Lung microvascular endothelial cell (primary cell): ENCODE measurements around the gene AGAP1. TPM values are rescaled to one million over a fixed set of nuclear protein-coding genes. Genes with fewer than 3 reads are reported as not detected.

ENCODE experiments used
- DNase-seq, 2 donors: peaks; one replicate each; pipeline versions ENCODE4 v3.0.0 to v3.0.0-alpha.2; 2010; ENCODE audit warnings: low read depth in 2 of 2
- total RNA-seq: library from RNA; depleted of rRNA; stranded (reverse); fragments of >200 nt; gene quantifications from 2 replicates; pipeline ENCODE4 v1.2.1, GENCODE V29; 2014

AGAP1 gene
- total RNA-seq, 1 donor from 2014 or later = 3.4 TPM

DNA sequence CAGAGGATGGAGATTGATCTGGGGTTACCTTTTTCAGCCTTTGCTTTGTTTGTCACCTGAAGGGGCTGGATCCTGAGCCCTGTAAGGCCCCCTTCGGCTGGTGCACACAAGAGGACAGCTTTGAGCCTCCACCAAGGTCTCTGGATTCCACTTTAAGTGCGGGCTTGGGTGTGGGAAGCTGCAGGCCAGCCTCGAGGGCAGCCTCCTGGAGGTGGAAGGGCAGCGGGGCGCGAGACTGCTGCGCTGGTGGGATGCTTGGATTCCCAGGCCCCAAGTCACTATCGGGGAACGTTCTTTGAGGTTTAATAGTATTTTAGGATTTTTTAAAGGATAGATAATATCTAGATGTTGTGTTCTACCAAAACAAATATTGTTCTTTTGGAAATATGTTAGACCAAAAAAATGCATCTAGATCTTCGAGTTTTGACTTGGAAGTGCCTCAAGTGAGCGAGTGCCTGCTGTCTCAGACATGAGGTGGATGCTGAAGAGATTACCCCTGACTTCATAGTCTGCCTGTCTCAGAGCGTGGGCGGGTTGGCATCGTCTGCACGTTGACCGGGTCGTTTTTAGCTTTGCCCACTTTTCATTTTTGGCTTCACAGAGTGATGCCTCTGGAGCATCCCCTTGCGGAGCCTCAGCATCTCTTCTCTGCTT is 113.8 kb downstream of the AGAP1 start:
- DNase-seq = no peak

DNA sequence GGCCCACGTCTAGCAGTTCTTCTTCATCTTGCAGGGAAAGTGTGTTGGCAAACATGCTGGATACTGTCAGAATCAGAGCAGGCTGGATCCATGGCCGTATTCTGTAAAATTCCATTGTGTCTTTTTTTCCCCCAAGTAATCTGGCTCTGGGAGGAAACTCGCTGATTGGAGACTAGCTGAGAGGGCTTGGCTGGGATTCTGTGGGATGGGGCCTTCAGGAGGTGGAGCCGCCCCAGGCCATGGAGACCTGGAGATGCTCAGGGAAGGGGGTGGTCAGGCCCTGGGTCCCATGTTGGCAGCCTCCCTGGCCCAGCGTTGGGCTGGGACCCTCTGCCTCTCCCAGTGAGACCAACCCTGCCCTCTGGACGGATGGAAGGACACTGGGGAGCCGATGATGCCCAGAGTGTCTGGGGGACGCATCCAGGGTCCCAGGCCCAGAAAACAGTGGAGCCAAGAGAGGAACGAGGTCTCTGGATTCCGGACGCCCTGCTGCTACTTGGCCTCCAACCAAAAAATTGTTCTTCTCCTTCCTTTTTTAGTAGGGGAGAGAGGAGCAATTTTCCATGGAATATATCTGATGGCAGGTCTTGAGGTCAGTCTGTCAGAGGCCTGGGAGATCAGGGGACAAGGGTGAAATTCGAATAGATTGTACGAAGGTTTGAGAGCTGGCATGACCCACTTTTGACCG is 114.5 kb downstream of the AGAP1 start:
- DNase-seq = no peak

DNA sequence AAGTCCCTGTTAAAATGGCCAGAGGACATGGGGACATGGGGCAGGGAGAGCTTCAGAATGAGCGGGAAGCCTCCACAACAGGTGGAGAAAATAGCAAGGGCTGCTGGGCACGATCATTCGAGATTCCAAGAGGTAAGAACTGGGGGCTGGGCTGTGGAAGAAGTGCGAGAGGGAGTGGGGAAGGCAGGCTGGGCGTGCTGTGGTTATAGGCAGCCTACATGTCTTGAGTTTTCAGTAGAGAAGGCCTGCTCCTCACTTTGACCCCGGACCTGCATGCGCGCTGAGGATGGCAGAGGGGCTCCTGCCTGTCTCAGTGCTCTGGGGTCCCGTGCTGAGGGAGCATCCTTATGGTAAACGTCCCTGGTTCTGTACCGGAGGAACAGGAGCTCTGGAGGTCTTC is 115.5 kb downstream of the AGAP1 start:
- DNase-seq = no peak

DNA sequence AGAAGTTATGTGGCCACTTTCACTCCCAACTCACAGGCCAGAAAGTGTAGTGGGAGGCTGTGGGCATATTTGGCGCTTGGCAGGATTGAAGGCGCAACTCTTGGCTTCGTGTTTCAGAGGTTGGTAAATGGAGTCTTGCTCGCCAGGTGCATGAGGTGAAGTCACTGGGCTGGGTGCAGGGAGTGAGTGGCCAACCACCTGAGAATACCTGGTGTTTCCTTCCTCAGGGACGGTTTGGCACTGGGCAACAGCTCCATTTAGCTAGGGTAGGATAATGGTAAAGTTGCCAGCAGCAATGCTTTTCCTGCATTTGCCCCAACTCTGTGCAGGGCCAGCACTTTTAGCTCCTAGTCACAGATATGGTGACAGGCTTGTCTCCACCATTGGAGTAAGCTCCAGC is 115.9 kb downstream of the AGAP1 start:
- DNase-seq = no peak

DNA sequence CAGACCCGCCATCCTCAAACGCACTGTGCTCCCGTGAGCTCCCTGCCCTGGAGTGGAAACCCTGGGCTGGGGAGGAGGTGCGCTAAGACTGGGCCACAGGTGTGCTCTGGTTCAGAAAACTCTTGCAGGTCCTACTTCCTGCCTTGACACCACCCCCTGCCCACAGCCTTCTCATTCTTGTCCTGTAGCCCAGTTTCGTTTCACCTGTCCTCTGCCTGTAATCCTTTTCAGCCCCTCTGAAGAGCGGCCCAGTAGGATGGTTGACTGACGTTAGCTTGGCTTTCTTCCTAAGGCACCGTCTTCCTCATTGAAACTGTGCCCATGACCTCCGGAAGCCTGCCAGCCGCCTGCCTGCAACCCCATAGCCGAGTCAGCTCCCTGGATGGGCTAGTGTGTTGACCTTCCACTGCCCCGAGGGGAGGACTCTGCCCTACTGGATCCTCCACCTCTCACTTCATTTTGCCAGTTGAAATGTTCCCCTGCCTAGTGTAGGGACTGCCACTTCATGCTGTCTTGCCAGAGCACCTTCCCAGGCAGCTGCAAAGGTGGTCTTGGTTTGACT is 116.9 kb downstream of the AGAP1 start:
- no peak for DNase-seq

DNA sequence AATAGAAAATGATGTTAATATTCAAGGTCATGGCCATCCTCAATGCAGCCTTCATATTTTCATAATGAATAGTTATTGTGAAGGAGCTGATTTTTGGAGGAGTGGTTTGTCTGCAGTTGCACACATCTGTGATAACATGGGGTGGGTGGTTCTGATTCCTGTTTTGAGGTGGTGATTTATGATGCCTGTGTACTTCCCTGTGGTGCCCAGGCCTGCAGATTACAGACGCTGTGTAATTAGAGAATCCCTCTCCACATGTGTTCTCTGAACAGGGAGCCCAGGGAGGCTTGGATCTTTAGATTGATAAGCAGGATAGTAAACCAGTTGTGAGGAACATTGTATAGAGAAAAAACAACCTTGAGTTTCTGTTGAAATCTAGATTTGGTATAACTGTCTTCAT is 117.5 kb downstream of the AGAP1 start:
- DNase-seq = no peak

DNA sequence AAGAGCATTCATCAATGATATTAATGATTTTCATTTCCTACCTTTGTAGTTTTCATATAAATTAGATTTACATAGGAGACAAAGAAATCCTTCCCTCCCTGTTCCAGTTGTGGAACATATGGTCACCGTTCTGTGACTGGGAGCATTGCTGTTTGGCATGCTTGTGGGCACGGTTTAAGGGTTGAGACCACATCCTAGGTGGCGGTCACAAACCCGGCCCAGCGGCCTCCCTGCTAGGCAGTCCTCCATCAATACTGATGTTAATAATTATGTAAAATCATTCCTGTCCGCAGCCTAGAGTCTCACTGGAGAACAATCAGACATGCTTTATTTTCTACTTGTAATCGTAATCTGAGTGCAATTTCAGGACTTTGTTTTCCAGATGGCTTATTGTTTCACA is 117.9 kb downstream of the AGAP1 start:
- DNase-seq = no peak

DNA sequence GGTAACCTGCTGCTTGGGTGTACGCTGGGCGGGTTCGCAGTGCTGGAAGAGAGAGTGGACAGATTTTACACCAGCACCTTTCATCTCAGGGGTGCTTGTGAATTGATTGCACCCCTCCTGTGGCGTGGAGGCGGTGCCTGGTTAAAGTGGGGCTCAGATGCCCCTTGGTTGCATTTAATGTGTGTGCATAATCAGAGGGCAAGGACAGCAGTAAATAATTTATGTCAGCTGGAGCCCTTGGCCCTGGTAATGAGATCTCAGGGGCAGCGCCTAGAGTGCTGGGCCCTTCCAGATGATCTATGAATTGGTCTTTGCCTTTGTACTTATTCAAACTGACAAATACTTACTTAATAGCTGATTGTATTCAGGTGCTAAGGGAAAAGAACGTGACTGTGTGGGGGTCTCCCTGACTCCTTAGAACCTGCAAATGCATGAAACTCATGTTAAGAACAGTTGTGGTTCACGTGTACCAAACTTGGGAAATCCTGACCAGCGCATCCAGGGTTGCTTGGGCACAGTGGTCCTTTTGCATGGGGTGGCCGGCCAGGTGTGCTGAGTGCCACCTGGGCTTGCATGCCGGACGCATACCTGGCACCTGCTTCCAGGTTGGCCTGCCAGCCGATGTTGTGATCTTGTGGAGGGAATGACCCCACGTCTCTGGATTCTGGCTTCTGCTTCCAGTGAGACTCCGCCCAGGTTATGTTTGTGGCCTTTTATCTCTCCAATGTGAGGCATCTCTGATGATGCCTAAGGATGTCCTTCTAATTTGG is 118.5 kb downstream of the AGAP1 start:
- no peak for DNase-seq

DNA sequence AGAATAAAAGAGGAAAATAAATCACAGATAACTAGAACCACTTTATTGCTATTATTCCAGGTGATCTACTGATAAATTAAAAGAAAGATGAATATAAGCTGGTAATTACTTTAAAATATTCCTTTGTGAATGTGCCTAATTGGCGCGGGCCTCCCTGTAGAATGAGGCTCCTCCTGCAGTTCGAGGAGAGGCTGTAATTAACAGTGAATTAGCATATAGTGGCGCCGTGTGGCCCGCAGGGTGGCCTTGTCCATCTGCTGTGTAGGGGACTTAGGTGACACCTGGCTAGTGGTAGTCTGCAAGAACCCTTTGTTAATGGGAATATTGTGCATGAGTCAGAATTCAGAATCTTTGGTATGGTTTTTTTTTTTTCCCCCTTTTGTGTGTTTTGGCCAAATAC is 119.8 kb downstream of the AGAP1 start:
- no peak for DNase-seq

DNA sequence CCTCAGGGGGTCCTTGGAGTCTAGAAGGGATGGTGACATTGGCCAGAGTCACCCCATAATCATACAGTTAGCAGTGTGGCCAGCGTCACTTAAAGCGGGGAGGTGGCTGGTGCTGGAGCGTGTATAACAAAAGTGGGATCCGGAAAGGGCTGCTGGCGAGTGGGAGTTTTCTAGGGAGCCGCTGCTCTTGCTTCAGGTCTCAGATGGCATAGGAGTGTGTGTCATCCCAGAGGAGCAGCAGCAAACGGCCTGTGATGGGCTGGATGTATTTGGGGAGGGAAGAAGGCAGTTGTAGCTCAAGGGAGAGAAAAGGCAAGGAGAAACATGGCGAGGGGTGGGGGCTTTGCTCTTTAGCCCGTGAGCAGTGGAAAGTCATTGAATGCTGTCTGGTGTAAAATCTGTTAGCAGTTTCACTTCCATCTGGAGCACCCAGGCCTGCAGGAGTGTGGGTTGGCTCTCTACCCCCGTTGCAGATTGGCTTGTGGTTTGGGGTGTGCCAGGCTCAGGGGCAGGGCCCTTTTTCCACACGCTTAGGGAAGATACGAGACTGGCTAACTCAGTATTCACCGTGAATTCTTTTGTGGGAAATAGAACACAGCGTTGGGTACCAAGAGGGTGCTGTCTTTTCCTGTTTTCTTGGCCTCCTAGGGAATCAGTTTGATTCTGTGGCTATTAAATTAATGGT is 120.5 kb downstream of the AGAP1 start:
- no peak for DNase-seq

DNA sequence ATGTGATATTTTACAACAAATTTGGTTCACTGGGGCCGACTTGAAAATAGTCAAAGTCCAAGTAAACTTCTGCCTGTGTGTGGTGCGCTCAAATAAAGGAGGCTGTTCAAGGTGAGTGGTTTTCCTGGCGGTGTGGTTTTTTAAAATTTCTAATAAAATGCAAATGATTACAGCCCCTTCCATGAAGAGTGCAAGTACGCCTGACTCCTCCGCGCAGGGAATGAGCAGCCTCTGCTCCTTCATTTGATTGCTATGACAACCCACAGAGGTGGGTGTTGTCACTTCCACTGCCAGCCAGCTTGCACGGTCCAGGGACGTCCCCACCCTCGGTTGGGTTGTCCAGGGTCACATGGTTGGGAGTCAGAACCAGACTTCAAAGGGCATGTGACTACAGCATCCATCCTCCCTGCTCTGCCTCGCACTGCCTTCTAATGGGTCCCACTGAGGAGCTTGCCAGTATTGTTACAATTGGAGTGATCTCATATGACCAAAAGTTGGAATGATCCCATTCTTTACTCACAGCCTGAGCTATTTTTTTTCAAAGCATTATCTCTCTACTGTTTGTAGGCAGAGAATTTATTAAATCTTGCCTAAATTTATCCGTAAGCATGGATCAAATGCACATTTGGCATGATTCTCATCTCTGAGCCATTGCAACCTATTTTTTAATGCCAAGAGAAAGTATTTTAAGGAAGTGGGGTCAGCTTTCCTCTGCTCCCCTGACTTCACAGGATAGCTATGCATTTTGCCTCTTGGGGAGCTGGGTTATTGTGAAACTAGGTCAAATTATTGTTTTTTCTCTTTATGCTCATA is 121.3 kb downstream of the AGAP1 start:
- DNase-seq = peak; percentile 55 to 74

DNA sequence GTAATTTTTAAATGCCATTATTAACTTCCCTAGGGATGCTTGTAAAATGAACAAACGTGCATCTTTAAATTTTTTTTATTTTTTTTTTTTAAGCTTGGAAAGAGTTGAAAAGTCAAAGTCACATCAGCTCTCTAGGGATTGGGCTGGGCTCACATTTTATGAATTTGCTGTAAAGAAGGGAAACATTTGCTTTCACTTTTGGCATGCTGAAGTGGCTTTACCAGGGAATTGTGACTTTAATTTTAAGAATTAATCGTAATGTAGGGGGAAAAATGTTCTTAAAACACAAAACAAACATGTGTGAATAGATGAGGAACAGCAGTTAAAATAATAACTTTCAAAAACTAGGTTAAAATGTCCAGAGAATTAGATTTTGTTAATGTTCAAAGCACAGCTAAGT is 123.0 kb downstream of the AGAP1 start:
- DNase-seq = no peak

DNA sequence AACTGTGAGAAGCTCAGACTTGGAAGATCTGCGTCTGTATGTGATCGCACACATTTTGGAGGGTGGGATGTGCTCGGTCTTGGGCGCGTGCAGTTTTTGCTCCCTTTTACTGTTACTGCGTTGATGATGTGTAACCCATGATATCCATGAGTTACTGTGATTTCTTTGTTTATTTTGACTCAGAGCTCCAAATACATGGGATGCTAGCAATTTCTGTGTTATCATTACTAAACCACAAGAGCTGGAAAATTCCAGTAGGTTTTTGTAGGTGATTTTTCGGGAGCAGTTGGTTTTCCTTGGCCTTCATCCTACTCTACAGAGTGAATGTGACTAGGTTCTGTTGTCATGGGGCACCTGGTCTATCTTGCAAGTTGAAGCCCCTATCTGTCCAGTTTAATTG is 124.2 kb downstream of the AGAP1 start:
- DNase-seq = no peak

DNA sequence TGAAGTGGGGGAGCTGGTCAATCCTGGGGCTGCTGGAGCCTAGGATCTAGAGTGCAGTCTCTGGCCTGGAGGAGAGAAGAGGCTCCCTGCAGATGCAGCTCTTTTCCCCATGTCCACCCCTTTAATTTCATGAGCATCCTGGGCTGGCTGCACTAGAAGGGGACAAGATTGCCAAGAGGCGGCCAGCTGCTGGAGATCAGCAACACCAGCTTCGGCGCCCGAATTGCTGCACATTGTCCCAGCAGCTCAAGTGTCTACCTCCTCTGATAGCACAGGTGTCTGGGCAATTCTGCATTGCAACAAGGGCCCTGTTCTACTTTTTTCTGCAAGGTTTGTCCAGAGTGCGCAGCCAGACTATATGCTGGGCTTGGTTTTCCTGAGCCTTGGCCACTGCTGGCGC is 125.7 kb downstream of the AGAP1 start:
- DNase-seq = no peak

DNA sequence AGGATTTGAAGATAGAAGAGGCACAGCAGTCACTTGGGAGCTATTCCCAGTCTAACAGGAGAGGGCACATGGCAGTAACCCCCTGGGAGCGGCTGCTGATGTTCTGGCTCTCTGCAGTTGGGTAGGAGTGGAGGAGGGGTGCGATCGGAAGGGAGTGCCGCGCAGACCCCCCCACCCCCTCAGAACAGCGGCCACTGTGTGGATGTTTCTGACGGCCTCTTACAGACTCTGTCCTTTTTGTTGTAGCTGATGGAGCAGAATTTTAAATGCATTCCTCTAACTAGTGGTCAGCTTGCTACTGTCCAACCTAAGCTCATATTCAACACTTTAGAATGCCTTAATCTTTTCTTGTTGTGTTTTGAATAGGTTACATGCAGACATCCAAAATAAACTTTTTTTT is 127.9 kb downstream of the AGAP1 start:
- no peak for DNase-seq

DNA sequence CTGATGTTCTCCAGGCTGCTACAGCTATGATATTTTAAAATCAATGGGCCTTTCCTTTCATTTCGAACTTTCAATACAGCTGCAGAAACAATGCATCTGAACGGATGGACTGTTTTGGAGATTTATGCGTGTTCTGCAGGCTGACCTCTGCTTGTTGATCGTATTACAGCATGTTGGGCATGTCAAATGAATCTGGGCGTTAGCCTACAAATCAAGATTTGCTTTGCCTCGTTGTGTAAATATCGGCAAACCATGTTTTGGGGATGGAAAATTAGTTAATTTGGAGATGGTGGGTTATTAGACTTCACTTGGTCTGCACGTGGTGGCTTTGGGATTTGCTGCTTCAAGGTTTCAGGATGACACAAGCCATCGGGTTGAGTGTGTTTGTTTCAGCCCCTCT is 129.3 kb downstream of the AGAP1 start:
- peak in 1 of 2 donors; percentile 56 for DNase-seq

DNA sequence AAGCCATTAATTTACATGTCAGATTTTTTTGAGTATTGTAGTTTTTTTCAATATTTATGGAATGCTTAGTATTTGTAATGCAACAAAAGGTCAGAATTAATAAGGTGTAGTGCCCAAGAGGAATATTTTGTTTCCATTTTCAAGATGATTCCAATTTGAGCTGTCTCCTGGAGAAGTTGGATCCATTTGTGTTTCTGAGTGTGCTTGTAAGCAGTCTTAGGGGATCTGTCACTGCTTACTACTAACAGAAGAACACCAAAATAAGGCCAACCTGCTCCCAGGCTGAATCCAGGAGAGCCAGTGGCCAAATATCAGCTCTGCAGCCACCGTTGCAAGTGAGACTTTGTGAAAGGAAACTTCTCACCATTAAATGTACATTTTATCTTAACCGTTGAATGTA is 129.9 kb downstream of the AGAP1 start:
- no peak for DNase-seq

DNA sequence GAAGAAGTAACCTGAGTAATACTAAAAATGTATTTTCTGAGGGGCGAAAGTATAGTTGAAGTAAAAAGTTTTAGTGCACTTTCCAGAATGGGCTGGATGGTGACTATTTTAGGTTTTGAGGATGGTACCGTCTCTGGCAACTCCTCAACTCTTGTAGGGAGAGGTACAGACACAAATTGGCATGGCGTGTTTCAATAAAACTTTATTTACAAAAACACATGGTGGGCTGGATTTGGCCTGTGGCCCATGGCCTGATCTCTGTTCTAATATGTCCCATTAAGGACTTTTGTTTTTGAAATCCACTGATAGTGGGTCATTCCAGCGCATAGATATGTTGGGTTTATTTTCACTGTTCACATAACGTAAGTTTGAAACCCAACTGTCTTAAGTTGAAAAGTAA is 132.8 kb downstream of the AGAP1 start:
- no peak for DNase-seq

DNA sequence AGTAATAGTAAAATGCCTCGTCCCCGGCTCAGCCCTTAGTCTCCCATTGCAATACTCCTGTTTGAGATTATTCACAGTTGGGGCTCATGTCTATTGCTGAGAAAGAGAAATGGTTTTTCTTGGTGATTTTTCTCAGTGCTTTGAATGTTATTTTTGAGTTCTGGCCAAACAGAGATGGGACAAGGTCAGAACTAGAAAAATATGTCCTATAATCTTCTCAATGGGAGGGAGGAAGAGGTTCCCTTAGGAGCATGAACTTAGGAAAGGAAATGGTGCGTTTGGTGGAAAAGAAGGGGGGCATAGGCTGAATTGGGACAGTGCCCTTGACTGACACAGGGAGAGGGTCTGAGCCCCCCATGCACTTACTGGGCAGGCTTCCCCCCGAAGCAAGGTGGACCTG is 133.8 kb downstream of the AGAP1 start:
- DNase-seq = peak in 1 of 2 donors; percentile 28

DNA sequence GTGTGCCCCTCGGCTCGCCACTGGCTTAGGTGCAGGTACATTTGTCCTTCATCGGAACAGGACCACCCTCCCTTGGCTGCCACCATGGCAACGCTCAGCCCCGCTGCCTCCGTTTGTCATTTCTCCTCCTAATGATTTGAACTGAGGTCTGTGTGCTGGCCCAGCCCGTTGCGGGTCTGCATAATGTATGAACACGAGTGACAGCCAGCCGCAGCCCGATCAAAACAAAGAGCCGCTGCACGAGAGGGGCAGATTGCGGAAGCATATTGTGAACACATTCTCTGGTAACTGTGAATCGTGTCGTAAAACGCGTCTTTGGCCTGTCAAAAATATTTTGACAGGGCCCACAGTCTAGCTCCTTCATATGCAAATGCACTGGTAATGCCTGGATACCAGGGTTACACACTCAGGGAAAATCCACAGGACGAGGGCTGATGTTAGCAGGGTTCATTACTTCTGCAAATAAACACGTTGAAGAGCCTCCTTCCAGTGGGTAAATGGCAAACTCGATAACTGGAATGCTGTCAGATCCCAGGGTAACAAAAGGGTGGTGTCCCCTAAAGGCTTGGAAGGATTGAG is 137.0 kb downstream of the AGAP1 start:
- DNase-seq = no peak
